ENCODE data around the gene LCN6.

- no peak for TF ChIP-seq CTCF (IDR thresholded peaks at IDR 0.05; ENCODE audit: insufficient read depth, low read length, poor library complexity, severe bottlenecking)
- TF ChIP-seq EZH2phosphoT487 (conservative IDR thresholded peaks at IDR 0.05; ENCODE audit: low read length): no peak
Measured at GRCh38 chr9:136756134-136756438, 7.8 kb upstream of the LCN6 start.

Measured in SU-DHL-6 (cell line).